Esophagus mucosa (tissue), 1 donor: Measurements from ENCODE around the gene KANSL1. TPM values are rescaled to one million over a fixed set of nuclear protein-coding genes. Genes with fewer than 3 reads are reported as not detected.
"Not testable (repeated sequence)": the region's sequence is repeated elsewhere in the genome, so short reads cannot be mapped to it uniquely, and the experiment has no call there.

Experiments
- ATAC-seq: fragments of 200-7000 bp; cut with Tn5 transposase; one replicate; pipeline ENCODE4 v1.9.1; 2020
- total RNA-seq: library from RNA; stranded (reverse); gene quantifications from one replicate; pipeline ENCODE4 v1.2.4, GENCODE V29; 2023
- donor health status: DM: yes; HTN: yes; CAD: no.

KANSL1 gene
- total RNA-seq, 1 donor from 2014 or later: 56.2 TPM

GRCh38 chr17:46013127-46013501 is 180.1 kb downstream of the KANSL1 start:
- ATAC-seq: no peak

- no peak for ATAC-seq
These were observed 180.6 kb downstream of the KANSL1 start for GRCh38 chr17:46012506-46013079.

DNA sequence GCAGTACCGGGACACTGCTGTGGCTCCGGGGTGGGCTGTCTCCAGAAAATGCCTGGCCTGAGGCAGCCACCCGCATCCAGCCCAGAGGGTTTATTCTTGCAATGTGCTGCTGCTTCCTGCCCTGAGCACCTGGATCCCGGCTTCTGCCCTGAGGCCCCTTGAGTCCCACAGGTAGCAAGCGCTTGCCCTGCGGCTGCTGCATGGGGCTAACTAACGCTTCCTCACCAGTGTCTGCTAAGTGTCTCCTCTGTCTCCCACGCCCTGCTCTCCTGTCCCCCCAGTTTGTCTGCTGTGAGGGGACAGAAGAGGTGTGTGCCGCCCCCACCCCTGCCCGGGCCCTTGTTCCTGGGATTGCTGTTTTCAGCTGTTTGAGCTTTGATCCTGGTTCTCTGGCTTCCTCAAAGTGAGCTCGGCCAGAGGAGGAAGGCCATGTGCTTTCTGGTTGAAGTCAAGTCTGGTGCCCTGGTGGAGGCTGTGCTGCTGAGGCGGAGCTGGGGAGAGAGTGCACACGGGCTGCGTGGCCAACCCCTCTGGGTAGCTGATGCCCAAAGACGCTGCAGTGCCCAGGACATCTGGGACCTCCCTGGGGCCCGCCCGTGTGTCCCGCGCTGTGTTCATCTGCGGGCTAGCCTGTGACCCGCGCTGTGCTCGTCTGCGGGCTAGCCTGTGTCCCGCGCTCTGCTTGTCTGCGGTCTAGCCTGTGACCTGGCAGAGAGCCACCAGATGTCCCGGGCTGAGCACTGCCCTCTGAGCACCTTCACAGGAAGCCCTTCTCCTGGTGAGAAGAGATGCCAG is 181.3 kb downstream of the KANSL1 start:
- peak; percentile 2 for ATAC-seq

- ATAC-seq: peak; percentile 35
These were observed 182.5 kb downstream of the KANSL1 start for GRCh38 chr17:46010597-46011186.

DNA sequence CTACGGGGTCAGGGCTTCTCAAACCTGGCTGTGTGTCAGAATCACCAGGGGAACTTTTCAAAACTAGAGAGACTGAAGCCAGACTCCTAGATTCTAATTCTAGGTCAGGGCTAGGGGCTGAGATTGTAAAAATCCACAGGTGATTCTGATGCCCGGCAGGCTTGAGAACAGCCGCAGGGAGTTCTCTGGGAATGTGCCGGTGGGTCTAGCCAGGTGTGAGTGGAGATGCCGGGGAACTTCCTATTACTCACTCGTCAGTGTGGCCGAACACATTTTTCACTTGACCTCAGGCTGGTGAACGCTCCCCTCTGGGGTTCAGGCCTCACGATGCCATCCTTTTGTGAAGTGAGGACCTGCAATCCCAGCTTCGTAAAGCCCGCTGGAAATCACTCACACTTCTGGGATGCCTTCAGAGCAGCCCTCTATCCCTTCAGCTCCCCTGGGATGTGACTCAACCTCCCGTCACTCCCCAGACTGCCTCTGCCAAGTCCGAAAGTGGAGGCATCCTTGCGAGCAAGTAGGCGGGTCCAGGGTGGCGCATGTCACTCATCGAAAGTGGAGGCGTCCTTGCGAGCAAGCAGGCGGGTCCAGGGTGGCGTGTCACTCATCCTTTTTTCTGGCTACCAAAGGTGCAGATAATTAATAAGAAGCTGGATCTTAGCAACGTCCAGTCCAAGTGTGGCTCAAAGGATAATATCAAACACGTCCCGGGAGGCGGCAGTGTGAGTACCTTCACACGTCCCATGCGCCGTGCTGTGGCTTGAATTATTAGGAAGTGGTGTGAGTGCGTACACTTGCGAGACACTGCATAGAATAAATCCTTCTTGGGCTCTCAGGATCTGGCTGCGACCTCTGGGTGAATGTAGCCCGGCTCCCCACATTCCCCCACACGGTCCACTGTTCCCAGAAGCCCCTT is 183.3 kb downstream of the KANSL1 start:
- ATAC-seq: peak; percentile 84

DNA sequence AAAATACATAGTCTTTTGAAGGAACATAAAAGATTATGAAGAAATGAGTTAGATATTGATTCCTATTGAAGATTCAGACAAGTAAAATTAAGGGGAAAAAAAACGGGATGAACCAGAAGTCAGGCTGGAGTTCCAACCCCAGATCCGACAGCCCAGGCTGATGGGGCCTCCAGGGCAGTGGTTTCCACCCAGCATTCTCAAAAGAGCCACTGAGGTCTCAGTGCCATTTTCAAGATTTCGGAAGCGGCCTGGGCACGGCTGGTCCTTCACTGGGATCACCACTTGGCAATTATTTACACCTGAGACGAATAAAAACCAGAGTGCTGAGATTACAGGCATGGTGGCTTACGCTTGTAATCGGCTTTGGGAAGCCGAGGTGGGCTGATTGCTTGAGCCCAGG is 184.6 kb downstream of the KANSL1 start:
- no peak for ATAC-seq

DNA sequence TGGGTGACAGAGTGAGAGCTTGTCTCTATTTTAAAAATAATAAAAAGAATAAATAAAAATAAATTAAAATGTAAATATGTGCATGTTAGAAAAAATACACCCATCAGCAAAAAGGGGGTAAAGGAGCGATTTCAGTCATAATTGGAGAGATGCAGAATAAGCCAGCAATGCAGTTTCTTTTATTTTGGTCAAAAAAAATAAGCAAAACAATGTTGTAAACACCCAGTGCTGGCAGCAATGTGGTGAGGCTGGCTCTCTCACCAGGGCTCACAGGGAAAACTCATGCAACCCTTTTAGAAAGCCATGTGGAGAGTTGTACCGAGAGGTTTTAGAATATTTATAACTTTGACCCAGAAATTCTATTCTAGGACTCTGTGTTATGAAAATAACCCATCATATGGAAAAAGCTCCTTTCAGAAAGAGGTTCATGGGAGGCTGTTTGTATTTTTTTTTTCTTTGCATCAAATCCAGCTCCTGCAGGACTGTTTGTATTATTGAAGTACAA is 185.7 kb downstream of the KANSL1 start:
- ATAC-seq: no peak

GRCh38 chr17:46006082-46006481 is 187.1 kb downstream of the KANSL1 start:
- ATAC-seq: not testable (repeated sequence)

GRCh38 chr17:46003907-46004748 is 189.1 kb downstream of the KANSL1 start:
- peak; percentile 26 for ATAC-seq

DNA sequence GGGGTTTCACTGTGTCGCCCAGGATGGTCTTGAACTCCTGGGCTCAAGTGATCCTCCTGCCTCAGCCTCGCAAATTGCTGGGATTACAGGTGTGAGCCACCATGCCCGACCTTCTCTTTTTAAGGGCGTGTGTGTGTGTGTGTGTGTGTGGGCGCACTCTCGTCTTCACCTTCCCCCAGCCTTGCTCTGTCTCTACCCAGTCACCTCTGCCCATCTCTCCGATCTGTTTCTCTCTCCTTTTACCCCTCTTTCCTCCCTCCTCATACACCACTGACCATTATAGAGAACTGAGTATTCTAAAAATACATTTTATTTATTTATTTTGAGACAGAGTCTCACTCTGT is 190.3 kb downstream of the KANSL1 start:
- no peak for ATAC-seq

DNA sequence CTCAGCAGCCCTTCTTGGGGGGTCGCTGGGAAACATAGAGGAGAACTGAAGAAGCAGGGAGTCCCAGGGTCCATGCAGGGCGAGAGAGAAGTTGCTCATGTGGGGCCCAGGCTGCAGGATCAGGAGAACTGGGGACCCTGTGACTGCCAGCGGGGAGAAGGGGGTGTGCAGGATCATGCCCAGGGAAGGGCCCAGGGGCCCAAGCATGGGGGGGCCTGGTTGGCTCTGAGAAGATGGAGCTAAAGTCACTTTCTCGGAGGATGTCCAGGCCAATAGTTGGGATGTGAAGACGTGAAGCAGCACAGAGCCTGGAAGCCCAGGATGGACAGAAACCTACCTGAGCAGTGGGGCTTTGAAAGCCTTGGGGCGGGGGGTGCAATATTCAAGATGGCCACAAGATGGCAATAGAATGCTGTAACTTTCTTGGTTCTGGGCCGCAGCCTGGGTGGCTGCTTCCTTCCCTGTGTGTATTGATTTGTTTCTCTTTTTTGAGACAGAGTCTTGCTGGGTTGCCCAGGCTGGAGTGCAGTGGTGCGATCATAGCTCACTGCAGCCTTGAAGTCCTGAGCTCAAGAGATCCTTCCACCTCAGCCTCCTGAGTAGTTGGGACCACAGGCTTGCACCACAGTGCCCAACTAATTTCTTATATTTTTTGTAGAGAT is 190.8 kb downstream of the KANSL1 start:
- peak; percentile 74 for ATAC-seq

DNA sequence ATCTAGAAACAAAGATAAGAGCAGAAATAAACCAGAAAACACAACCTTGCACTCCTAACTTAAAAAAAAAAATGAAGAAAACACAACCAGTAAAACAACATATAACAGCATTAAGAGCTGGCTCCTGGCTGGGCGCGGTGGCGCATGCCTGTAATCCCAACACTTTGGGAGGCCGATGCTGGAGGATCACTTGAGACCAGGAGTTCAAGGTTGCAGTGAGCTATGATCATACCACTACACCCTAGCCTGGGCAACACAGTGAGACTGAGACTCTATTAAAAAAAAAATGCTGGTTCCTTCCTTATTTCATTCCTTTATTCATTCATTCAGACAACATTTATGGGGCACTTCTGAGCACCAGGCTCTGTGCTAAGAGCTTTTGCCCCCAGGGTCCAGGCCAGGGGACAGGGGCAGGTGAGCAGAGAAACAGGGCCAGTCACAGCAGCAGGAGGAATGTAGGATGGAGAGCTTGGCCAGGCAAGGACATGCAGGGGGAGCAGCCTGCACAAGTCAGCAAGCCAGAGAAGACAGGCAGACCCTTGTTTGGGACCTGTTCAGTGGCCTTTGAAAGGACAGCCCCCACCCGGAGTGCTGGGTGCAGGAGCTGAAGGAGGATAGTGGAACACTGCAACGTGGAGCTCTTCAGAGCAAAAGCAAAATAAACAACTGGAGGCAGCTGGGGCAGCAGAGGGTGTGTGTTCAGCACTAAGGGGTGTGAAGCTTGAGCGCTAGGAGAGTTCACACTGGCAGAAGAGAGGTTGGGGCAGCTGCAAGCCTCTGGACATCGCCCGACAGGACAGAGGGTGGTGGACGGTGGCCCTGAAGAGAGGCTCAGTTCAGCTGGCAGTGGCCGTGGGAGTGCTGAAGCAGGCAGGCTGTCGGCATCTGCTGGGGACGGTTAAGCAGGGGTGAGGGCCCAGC is 191.6 kb downstream of the KANSL1 start:
- ATAC-seq: no peak

DNA sequence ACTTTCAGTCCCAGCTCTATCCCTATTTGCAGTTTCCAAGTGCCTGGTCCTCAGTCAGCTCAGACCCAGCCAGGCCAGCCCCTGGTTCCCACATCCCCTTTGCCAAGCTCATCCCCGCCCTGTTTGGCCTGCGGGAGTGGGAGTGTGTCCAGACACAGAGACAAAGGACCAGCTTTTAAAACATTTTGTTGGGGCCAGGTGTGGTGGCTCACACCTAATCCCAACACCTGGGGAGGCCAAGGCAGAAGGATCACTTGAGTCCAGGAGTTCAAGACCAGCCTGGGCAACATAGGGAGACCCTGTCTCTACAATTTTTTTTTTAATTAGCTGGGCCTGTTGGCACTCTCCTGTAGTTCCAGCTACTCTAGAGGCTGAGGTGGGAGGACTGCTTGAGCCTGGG is 192.5 kb downstream of the KANSL1 start:
- no peak for ATAC-seq

DNA sequence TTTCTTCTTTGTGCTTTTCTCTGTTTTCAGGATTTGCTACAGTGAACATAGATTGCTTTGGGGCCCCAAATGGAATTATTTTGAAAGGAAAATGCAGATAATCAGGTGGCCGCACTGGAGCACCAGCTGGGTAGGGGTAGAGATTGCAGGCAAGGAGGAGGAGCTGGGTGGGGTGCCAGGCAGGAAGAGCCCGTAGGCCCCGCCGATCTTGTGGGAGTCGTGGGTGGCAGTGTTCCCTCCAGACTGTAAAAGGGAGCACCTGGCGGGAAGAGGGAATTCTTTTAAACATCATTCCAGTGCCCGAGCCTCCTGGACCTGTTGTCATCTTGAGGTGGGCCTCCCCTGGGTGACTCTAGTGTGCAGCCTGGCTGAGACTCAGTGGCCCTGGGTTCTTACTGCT is 192.9 kb downstream of the KANSL1 start:
- no peak for ATAC-seq

GRCh38 chr17:45999900-46000290 is 193.3 kb downstream of the KANSL1 start:
- no peak for ATAC-seq

DNA sequence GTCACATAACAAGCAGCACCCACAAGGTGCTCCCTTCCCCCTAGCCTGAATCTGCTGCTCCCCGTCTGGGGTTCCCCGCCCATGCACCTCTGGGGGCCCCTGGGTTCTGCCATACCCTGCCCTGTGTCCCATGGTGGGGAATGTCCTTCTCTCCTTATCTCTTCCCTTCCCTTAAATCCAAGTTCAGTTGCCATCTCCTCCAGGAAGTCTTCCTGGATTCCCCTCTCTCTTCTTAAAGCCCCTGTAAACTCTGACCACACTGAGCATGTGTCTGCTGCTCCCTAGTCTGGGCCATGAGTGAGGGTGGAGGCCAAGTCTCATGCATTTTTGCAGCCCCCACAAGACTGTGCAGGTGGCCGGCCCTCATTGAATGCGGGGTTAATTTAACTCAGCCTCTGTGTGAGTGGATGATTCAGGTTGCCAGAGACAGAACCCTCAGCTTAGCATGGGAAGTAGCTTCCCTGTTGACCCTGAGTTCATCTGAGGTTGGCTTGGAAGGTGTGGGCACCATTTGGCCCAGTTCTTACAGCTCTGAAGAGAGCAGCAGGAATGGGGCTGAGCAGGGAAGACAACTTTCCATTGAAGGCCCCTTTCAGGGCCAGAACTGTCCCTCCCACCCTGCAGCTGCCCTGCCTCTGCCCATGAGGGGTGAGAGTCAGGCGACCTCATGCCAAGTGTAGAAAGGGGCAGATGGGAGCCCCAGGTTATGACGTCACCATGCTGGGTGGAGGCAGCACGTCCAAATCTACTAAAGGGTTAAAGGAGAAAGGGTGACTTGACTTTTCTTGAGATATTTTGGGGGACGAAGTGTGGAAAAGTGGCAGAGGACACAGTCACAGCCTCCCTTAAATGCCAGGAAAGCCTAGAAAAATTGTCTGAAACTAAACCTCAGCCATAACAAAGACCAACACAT is 194.0 kb downstream of the KANSL1 start, which contains the start of gene STH:
Gene STH (plus strand): TSS at position 264 of the 913 bp plus-strand sequence. CDS start 30 bp downstream, at position 294.
- ATAC-seq: no peak

- no peak for ATAC-seq
These were observed 195.6 kb downstream of the KANSL1 start for GRCh38 chr17:45997624-45998023.

DNA sequence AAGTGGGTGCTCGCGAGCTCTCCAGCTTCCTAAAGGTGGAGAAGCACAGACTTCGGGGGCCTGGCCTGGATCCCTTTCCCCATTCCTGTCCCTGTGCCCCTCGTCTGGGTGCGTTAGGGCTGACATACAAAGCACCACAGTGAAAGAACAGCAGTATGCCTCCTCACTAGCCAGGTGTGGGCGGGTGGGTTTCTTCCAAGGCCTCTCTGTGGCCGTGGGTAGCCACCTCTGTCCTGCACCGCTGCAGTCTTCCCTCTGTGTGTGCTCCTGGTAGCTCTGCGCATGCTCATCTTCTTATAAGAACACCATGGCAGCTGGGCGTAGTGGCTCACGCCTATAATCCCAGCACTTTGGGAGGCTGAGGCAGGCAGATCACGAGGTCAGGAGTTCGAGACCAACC is 196.1 kb downstream of the KANSL1 start:
- ATAC-seq: no peak
